Natural killer cell (primary cell): ENCODE measurements around the gene NCOA3. TPM values are rescaled to one million over a fixed set of nuclear protein-coding genes. Genes with fewer than 3 reads are reported as not detected.
"Not testable (repeated sequence)": the region's sequence is repeated elsewhere in the genome, so short reads cannot be mapped to it uniquely, and the experiment has no call there.

ENCODE experiments used
- ATAC-seq, 3 donors: fragments of 150-1000 bp in 2 of 3; fragments of 200-7000 bp in 1 of 3; cut with Tn5 transposase; 1 replicate in 1 of 3; 2 replicates in 2 of 3; pipeline ENCODE4 v1.10.0; 2021; ENCODE audit warnings: mild to moderate bottlenecking in 2 of 3, moderate library complexity in 2 of 3
- DNase-seq, 2 donors: peaks; one replicate each; pipeline versions ENCODE4 v3.0.0 to v3.0.0-alpha.2; 2013 to 2021; ENCODE audit warnings: mixed read lengths in 1 of 2
- H3K27ac ChIP-seq: one replicate; pipeline ENCODE4 v1.5.1; 2013; ENCODE audit warnings: mild to moderate bottlenecking, low read length
- H3K27me3 ChIP-seq: one replicate; pipeline ENCODE4 v1.6.1; 2013; ENCODE audit warnings: low read length; ENCODE audit not compliant: control insufficient read depth, insufficient read depth
- H3K36me3 ChIP-seq: one replicate; pipeline ENCODE4 v1.6.1; 2013; ENCODE audit warnings: low read length; ENCODE audit not compliant: control insufficient read depth, insufficient read depth
- H3K4me1 ChIP-seq: one replicate; pipeline ENCODE4 v1.6.1; 2013; ENCODE audit warnings: low read length; ENCODE audit not compliant: control insufficient read depth, insufficient read depth
- H3K4me3 ChIP-seq: one replicate; pipeline ENCODE4 v1.5.1; 2013; ENCODE audit warnings: low read length
- H3K9me3 ChIP-seq: one replicate; pipeline ENCODE4 v1.6.1; 2013; ENCODE audit warnings: low read length; ENCODE audit not compliant: control insufficient read depth, insufficient read depth
- H3K27ac Mint-ChIP-seq, 2 donors: one replicate each; pipeline ENCODE4 v1.8.0; 2022; ENCODE audit warnings: mild to moderate bottlenecking in 2 of 2, mixed read lengths in 2 of 2, moderate library complexity in 1 of 2
- H3K27me3 Mint-ChIP-seq, 2 donors: one replicate each; pipeline ENCODE4 v1.8.0; 2022; ENCODE audit warnings: low read depth in 2 of 2, mixed read lengths in 2 of 2
- H3K36me3 Mint-ChIP-seq: one replicate; pipeline ENCODE4 v1.8.0; 2022; ENCODE audit warnings: mixed read lengths
- H3K4me1 Mint-ChIP-seq, 2 donors: one replicate each; pipeline ENCODE4 v1.8.0; 2022; ENCODE audit warnings: mixed read lengths in 2 of 2
- H3K4me3 Mint-ChIP-seq: one replicate; pipeline ENCODE4 v1.8.0; 2022; ENCODE audit warnings: mild to moderate bottlenecking, moderate library complexity, mixed read lengths
- H3K9me3 Mint-ChIP-seq, 2 donors: one replicate each; pipeline ENCODE4 v1.8.0; 2022; ENCODE audit warnings: mixed read lengths in 2 of 2
- CTCF ChIP-seq: fragments of 200-600 bp; IDR thresholded peaks from one replicate; pipeline ENCODE4 v1.8.0; 2022; ENCODE audit warnings: antibody characterized with exemption
- WGBS: methylation state at CpG from one replicate; pipeline ENCODE4 v1.1.7; 2013; ENCODE audit warnings: missing lambda C conversion rate; ENCODE audit not compliant: insufficient coverage; 5-methylcytosine and 5-hydroxymethylcytosine counted together
- intact Hi-C: fragments of 100-400 bp; cut with micrococcal nuclease; formaldehyde crosslinking; loops from one replicate; pipeline ENCODE4 v1.14.2; 2022
- total RNA-seq, 4 donors: library from RNA; stranded (reverse); fragments of 120-200 nt in 1 of 4; gene quantifications; one replicate each; pipeline versions ENCODE4 v1.2.3 to v1.2.4, GENCODE V29; 2013 to 2022

The NCOA3 gene
- total RNA-seq, 3 donors from 2014 or later (not counting 1 experiment from before 2014, with no cell fraction given): 44.3 to 63.3 (median 57.8) TPM

GRCh38 chr20:47461120-47461685 lies 40.5 kb upstream of the NCOA3 start:
- H3K27ac Mint-ChIP-seq: no peak overlapping the region
- intact Hi-C loops: no loop called here

GRCh38 chr20:47461906-47462305 lies 39.8 kb upstream of the NCOA3 start:
- H3K4me3 Mint-ChIP-seq, H3K4me1 ChIP-seq, H3K36me3 Mint-ChIP-seq, H3K27ac ChIP-seq, H3K9me3 Mint-ChIP-seq, intact Hi-C loops, ATAC-seq, H3K9me3 ChIP-seq, H3K27me3 ChIP-seq, H3K27ac Mint-ChIP-seq, H3K4me3 ChIP-seq, H3K4me1 Mint-ChIP-seq, H3K27me3 Mint-ChIP-seq, H3K36me3 ChIP-seq, DNase-seq: not testable (repeated sequence)
- WGBS: 98% methylated on average over 5 of the region's 5 CpGs

More at GRCh38 chr20:47461120-47461685, 40.5 kb upstream of the NCOA3 start:
- Histone ChIP-seq H3K27ac (no peak overlapping the region), H3K4me3 (no peak overlapping the region), H3K9me3 (no peaks in the 10 kb centered on the region), H3K4me1 (no peaks in the 10 kb centered on the region), H3K36me3 (no peaks in the 10 kb centered on the region), H3K27me3 (no peaks in the 10 kb centered on the region)
- DNase-seq (no peak), ATAC-seq (no peak)
- WGBS: 88% methylated on average over 5 of the region's 5 CpGs
- Mint-ChIP-seq H3K4me1 (no peaks in the 10 kb centered on the region), H3K36me3 (no peaks in the 10 kb centered on the region), H3K27me3 (peaks cover 0 to 2% of the 10 kb centered on the region in 2 donors), H3K9me3 (no peaks in the 10 kb centered on the region), H3K4me3 (no peak overlapping the region)
- no peak for TF ChIP-seq CTCF

- Mint-ChIP-seq H3K4me1 (no peaks in the 10 kb centered on the region), H3K27ac (no peak overlapping the region), H3K9me3 (no peaks in the 10 kb centered on the region), H3K36me3 (no peaks in the 10 kb centered on the region), H3K4me3 (no peak overlapping the region), H3K27me3 (no peaks in the 10 kb centered on the region)
- Histone ChIP-seq H3K4me3 (no peak overlapping the region), H3K27ac (no peak overlapping the region), H3K36me3 (no peaks in the 10 kb centered on the region), H3K27me3 (no peaks in the 10 kb centered on the region), H3K4me1 (no peaks in the 10 kb centered on the region), H3K9me3 (no peaks in the 10 kb centered on the region)
- 89% methylated on average over 9 of the region's 11 CpGs for WGBS
- no peak for DNase-seq
- no peak for TF ChIP-seq CTCF
- intact Hi-C loops: no loop called here
- ATAC-seq: no peak
Observed at GRCh38 chr20:47464380-47465101, 37.1 kb upstream of the NCOA3 start.

- no peak overlapping the region for H3K27ac ChIP-seq
- H3K36me3 Mint-ChIP-seq: no peaks in the 10 kb centered on the region
- H3K9me3 Mint-ChIP-seq: no peaks in the 10 kb centered on the region
- intact Hi-C loops: no loop called here
- H3K36me3 ChIP-seq: no peaks in the 10 kb centered on the region
- no peaks in the 10 kb centered on the region for H3K27me3 Mint-ChIP-seq
- H3K9me3 ChIP-seq: no peaks in the 10 kb centered on the region
- WGBS: 94% methylated on average over 15 of the region's 16 CpGs
- ATAC-seq (no peak), DNase-seq (no peak)
- H3K27ac Mint-ChIP-seq: no peak overlapping the region
- no peak overlapping the region for H3K4me3 Mint-ChIP-seq
- no peaks in the 10 kb centered on the region for H3K4me1 Mint-ChIP-seq
- no peaks in the 10 kb centered on the region for H3K4me1 ChIP-seq
- no peak overlapping the region for H3K4me3 ChIP-seq
- H3K27me3 ChIP-seq: no peaks in the 10 kb centered on the region
- no peak for TF ChIP-seq CTCF
Observed at GRCh38 chr20:47465335-47466090, 36.2 kb upstream of the NCOA3 start.
